Activated naive CD4-positive, alpha-beta T cell treated with anti-CD3 and anti-CD28 coated beads, Interleukin-2, amount 50 U/mL, for 24 hours (primary cell): Measurements from ENCODE around the gene LRCH4.

Source experiments
- H3K27ac Mint-ChIP-seq: one replicate; pipeline ENCODE4 v1.8.0; 2021; ENCODE audit warnings: mild to moderate bottlenecking, mixed read lengths
- H3K27me3 Mint-ChIP-seq: one replicate; pipeline ENCODE4 v1.8.0; 2021; ENCODE audit warnings: mixed read lengths
- H3K36me3 Mint-ChIP-seq: one replicate; pipeline ENCODE4 v1.8.0; 2021; ENCODE audit warnings: mixed read lengths
- H3K4me1 Mint-ChIP-seq: one replicate; pipeline ENCODE4 v1.8.0; 2021; ENCODE audit warnings: mixed read lengths
- H3K4me3 Mint-ChIP-seq: one replicate; pipeline ENCODE4 v1.8.0; 2021; ENCODE audit warnings: mild to moderate bottlenecking, mixed read lengths
- H3K9me3 Mint-ChIP-seq: one replicate; pipeline ENCODE4 v1.8.0; 2021; ENCODE audit warnings: mixed read lengths

The LRCH4 gene

GRCh38 chr7:100576384-100576993 lies 9.4 kb downstream of the LRCH4 start:
- no peaks in the 10 kb centered on the region for H3K9me3 Mint-ChIP-seq
- H3K4me1 Mint-ChIP-seq = peaks cover 15% of the 10 kb centered on the region
- H3K27ac Mint-ChIP-seq = no peak overlapping the region
- no peaks in the 10 kb centered on the region for H3K27me3 Mint-ChIP-seq
- H3K4me3 Mint-ChIP-seq = no peak overlapping the region
- peaks cover 5% of the 10 kb centered on the region for H3K36me3 Mint-ChIP-seq

- no peaks in the 10 kb centered on the region for H3K27me3 Mint-ChIP-seq
- H3K4me3 Mint-ChIP-seq = no peak overlapping the region
- H3K4me1 Mint-ChIP-seq = peaks cover 12% of the 10 kb centered on the region
- H3K9me3 Mint-ChIP-seq = no peaks in the 10 kb centered on the region
- H3K36me3 Mint-ChIP-seq = peaks cover 5% of the 10 kb centered on the region
- no peak overlapping the region for H3K27ac Mint-ChIP-seq
These were observed 10.1 kb downstream of the LRCH4 start for GRCh38 chr7:100575746-100576383.

DNA sequence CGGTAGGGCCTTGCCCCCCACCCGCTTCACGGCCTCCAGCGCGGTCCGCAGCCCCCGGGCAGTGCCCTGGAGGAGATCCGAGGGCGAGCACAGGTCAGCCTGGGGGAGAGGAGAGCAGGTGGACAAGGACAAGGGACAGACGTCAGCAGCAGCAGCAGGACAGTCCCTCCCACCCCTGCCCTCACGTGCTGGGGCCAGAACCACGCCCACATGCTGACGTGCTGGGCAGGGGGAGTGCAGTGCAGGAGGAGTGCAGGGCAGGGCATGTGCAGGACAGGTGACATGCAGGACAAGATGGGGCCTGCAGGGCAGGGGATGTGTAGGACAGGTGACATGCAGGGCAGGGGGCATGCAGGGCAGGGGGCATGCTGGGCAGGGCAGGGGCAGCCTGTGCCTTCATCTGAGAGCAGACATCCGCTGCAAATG lies 10.7 kb downstream of the LRCH4 start:
- Mint-ChIP-seq H3K4me1 (peaks cover 12% of the 10 kb centered on the region), H3K36me3 (peaks cover 5% of the 10 kb centered on the region), H3K4me3 (no peak overlapping the region), H3K27me3 (no peaks in the 10 kb centered on the region), H3K27ac (no peak overlapping the region), H3K9me3 (no peaks in the 10 kb centered on the region)

- no peak overlapping the region for H3K27ac Mint-ChIP-seq
- H3K4me3 Mint-ChIP-seq = no peak overlapping the region
- H3K4me1 Mint-ChIP-seq = peaks cover 10% of the 10 kb centered on the region
- no peaks in the 10 kb centered on the region for H3K9me3 Mint-ChIP-seq
- no peaks in the 10 kb centered on the region for H3K27me3 Mint-ChIP-seq
- peaks cover 4% of the 10 kb centered on the region for H3K36me3 Mint-ChIP-seq
These were observed 11.3 kb downstream of the LRCH4 start for GRCh38 chr7:100574362-100575205.

DNA sequence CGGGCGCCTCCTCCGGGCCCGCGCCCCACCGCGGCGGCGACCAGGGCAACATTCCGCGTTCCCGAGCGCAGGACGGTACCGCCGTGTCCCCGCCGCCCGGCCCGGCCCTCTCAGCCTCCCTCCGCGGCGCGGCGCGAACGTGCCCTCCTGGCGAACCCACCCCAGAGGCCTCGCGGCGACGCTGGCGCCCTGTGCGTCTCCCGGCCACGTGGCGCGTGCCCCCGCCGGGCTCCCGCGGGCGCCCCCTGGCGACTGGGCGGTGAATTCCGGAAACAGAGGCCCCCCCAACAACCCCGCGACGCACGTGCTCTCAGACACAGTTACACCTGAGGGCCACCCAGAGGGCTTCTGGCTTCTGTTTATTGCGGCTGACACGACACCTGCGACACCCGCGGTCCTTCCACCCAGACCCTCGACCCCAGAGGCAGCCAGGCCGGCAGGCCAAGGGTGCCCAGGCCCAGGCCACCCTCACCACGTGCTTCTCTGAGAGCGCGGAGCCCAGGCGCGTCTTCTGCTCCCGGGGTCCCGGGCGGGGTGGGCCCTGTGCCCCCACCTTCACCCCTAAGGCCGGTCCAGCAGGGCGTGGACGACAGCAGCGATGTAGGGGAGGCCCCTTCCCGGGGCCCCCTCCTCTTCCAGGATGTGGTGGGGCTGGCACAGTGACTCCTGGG lies 12.1 kb downstream of the LRCH4 start, which contains the start of gene SAP25:
Gene SAP25 (minus strand): TSS at position 210 of the 671 bp plus-strand sequence. CDS start 158 bp downstream, at position 52.
- Mint-ChIP-seq H3K27ac (no peak within 1 kb of the TSS), H3K27me3 (no peaks in the 10 kb centered on the region), H3K36me3 (peaks cover 3% of the 10 kb centered on the region)

DNA sequence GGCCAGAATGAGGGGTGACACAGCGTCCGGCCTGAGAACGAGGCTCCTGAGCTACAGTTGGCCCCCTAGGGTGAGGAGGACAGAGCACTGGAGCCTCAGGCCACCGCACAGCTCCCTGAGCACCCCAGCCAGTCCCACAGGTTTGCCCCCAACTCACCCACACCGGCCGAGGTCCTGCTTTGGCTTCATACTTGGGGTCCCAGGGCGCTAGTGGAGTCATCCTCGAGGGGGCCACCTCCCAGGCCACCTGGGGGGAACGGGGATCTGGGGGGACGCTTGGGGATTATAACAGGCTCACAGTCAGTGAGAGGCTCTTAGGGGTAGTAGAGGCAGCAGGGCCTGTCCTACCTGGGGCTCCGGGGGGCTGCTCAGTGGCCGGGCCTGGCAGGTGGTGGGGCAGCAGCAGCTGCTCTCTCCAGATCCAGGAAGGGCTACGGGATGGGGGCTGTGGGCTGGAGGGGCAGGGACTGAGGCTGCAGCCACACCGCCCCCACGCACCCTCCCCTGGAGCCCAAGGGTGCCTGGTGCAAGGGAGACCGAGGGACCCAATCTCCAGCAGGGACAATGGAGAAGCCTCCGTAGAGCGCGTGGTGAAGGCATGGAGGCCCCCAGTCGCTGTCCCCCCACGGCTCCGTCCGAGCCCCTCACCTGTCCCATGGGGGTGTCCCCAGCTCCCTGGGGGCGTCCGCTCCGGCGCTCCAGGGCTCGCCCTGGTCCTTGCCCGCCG lies 12.8 kb downstream of the LRCH4 start:
- no peak overlapping the region for H3K27ac Mint-ChIP-seq
- no peaks in the 10 kb centered on the region for H3K9me3 Mint-ChIP-seq
- H3K4me1 Mint-ChIP-seq = peaks cover 21% of the 10 kb centered on the region
- peaks cover 3% of the 10 kb centered on the region for H3K36me3 Mint-ChIP-seq
- no peak overlapping the region for H3K4me3 Mint-ChIP-seq
- H3K27me3 Mint-ChIP-seq = no peaks in the 10 kb centered on the region

More for the DNA sequence above, 12.1 kb downstream of the LRCH4 start, which contains the start of gene SAP25:
- H3K4me3 Mint-ChIP-seq = no peak within 1 kb of the TSS
- H3K9me3 Mint-ChIP-seq = no peaks in the 10 kb centered on the region
- peaks cover 17% of the 10 kb centered on the region for H3K4me1 Mint-ChIP-seq

- H3K36me3 Mint-ChIP-seq = peaks cover 3% of the 10 kb centered on the region
- no peak overlapping the region for H3K4me3 Mint-ChIP-seq
- no peak overlapping the region for H3K27ac Mint-ChIP-seq
These were observed 13.5 kb downstream of the LRCH4 start for GRCh38 chr7:100572281-100572948.

DNA sequence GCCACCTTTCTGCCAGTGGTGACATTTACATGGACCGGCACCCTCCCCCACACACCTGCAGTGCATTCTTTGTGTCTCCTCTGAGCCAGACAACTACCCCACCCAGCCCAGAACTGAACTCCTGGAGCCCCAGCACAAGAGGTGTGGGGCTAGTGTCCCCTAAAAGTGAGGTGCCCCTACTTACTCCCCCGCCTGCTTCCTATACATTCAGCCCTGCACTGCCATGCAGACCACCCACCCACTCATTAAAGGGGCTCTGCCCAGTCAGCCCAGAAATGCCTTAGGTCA lies 14.2 kb downstream of the LRCH4 start:
- H3K36me3 Mint-ChIP-seq = peaks cover 3% of the 10 kb centered on the region
- H3K4me1 Mint-ChIP-seq = peaks cover 30% of the 10 kb centered on the region
- no peaks in the 10 kb centered on the region for H3K9me3 Mint-ChIP-seq
- no peak overlapping the region for H3K4me3 Mint-ChIP-seq
- no peaks in the 10 kb centered on the region for H3K27me3 Mint-ChIP-seq
- no peak overlapping the region for H3K27ac Mint-ChIP-seq

More at GRCh38 chr7:100572281-100572948, 13.5 kb downstream of the LRCH4 start:
- Mint-ChIP-seq H3K4me1 (peaks cover 28% of the 10 kb centered on the region), H3K27me3 (no peaks in the 10 kb centered on the region), H3K9me3 (no peaks in the 10 kb centered on the region)

GRCh38 chr7:100570954-100571828 lies 14.7 kb downstream of the LRCH4 start:
- no peak overlapping the region for H3K27ac Mint-ChIP-seq
- H3K9me3 Mint-ChIP-seq = no peaks in the 10 kb centered on the region
- H3K4me3 Mint-ChIP-seq = no peak overlapping the region
- no peaks in the 10 kb centered on the region for H3K27me3 Mint-ChIP-seq
- H3K4me1 Mint-ChIP-seq = peaks cover 30% of the 10 kb centered on the region
- H3K36me3 Mint-ChIP-seq = no peaks in the 10 kb centered on the region

- no peaks in the 10 kb centered on the region for H3K36me3 Mint-ChIP-seq
- peak overlapping the region; percentile 14 for H3K27ac Mint-ChIP-seq
- H3K27me3 Mint-ChIP-seq = no peaks in the 10 kb centered on the region
- H3K4me3 Mint-ChIP-seq = peak overlapping the region; percentile 39
- peaks cover 36% of the 10 kb centered on the region for H3K4me1 Mint-ChIP-seq
- no peaks in the 10 kb centered on the region for H3K9me3 Mint-ChIP-seq
These were observed 16.8 kb downstream of the LRCH4 start for GRCh38 chr7:100568896-100569844.

DNA sequence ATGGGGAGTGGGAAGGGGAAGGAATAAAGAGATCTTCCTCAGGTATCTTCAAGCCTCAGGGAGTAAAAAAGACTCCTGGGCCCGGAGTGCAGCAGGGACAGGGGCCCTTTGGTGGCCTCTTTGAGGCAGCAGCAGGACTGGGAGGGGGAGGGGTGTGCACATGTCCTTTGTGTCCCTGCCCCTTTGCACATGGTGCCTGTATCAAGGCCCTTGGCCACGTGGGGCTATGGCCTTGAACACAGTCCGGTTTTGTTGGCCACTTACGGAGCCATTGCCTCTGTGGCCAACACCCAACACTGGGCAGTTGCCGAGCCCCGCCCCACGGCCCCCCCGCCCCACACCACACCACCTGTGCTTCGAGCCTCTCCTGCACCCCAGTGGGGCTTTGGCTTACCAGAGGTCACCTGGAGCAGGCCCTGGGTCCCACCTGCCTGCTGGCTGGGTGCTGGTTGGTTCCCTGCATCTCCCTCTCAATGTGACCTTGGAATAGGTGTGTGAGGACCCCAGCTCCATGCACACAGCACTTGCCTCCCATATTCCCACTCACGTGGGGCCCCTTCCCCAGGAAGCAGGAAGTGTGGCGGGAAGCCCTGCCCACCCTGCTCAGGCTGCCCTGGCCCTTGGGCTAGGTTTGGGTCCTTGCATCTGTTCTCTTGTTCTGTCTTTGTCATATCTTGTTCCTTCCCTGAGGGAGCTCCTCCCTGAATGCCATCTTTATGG lies 17.6 kb downstream of the LRCH4 start:
- Mint-ChIP-seq H3K4me3 (no peak overlapping the region), H3K36me3 (no peaks in the 10 kb centered on the region), H3K27ac (peak overlapping the region; percentile 83), H3K9me3 (no peaks in the 10 kb centered on the region), H3K27me3 (no peaks in the 10 kb centered on the region), H3K4me1 (peaks cover 42% of the 10 kb centered on the region)

DNA sequence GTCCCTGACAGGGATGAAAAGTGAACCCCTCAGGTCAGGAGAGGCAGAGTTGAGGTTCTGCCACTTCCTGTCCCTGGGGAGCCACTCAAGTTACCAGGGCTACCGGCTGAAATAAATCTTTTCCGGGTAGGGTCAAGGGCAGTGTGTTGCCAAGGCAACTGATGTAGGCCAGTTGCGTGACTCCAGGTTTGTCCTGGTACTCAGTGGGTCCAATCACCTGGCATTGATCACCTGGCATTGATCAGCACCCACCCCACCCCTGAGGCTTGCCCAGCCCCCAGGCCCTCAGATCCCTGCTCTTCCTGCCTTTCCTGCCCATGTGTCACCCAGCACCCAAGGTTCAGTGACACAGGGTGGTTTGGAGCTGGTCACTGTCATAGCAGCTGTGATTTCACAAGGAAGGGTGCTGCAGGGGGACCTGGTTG lies 18.2 kb downstream of the LRCH4 start:
- H3K36me3 Mint-ChIP-seq = no peaks in the 10 kb centered on the region
- no peaks in the 10 kb centered on the region for H3K27me3 Mint-ChIP-seq
- H3K9me3 Mint-ChIP-seq = no peaks in the 10 kb centered on the region
- H3K27ac Mint-ChIP-seq = peak overlapping the region; percentile 83
- peaks cover 42% of the 10 kb centered on the region for H3K4me1 Mint-ChIP-seq
- no peak overlapping the region for H3K4me3 Mint-ChIP-seq
